ENCODE data around the gene STEAP2.
"Not testable (repeated sequence)": the region's sequence is repeated elsewhere in the genome, so short reads cannot be mapped to it uniquely, and the experiment has no call there.

Gene STEAP2

GRCh38 chr7:90238583-90238982 lies 27.0 kb downstream of the STEAP2 start:
- DNase-seq, result no peak

GRCh38 chr7:90239050-90239449 lies 27.5 kb downstream of the STEAP2 start:
- DNase-seq, result no peak

DNA sequence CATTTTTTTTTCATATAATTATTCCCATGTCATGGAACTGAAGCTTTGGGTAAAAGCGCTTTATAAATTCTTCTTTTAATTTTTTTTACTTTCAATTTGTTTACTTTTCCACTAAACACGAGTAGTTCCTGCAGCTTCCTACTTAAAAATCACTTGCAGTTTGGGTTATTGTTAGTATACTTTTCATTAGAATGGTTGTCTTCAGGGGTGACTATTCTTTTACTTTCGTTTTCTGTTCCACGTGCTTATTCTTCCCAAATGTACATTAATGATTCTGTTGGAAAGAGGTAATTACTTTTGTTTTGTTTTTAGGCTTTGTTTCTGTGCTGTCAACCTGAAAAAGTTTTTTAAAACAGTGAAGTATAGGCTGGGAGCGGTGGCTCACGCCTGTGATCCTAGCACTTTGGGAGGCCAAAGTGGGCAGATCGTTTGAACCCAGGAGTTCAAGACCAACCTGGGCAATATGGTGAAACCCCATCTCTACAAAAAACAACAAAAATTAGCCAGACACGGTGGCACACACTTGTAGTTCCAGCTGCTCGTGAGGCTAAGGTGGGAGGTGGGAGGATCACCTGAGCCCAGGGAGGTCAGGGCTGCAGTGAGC lies 28.2 kb downstream of the STEAP2 start:
- no peak for DNase-seq

GRCh38 chr7:90242369-90243168 lies 31.0 kb downstream of the STEAP2 start:
- DNase-seq, result no peak

GRCh38 chr7:90243556-90243955 lies 32.0 kb downstream of the STEAP2 start:
- DNase-seq, result no peak

- DNase-seq, result no peak
These were observed 33.0 kb downstream of the STEAP2 start for GRCh38 chr7:90244565-90244908.

GRCh38 chr7:90244909-90245851 lies 33.6 kb downstream of the STEAP2 start, which contains the start of gene CFAP69:
TSS of gene CFAP69 (plus strand) at chr7:90245174. CDS start at chr7:90245425, 251 bp downstream.
- DNase-seq, result peak; percentile 76 to 87 (median 81)

DNA sequence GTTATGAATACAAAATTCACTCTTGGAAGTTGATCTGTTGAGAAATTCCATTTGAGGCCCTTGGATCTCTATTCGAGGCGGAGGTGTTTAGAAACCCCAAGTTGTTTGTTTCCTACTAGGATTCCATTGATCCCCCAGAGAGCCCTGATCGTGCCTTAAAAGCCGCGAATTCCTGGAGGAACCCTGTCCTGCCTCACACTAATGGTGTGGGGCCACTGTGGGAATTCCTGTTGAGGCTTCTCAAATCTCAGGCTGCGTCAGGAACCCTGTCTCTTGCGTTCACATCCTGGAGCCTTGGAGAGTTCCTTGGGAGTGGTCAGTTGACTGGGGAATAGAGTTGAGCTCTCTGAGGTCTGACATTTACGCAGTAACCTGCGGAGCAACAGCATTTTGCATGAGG lies 34.6 kb downstream of the STEAP2 start:
- DNase-seq, result no peak

DNA sequence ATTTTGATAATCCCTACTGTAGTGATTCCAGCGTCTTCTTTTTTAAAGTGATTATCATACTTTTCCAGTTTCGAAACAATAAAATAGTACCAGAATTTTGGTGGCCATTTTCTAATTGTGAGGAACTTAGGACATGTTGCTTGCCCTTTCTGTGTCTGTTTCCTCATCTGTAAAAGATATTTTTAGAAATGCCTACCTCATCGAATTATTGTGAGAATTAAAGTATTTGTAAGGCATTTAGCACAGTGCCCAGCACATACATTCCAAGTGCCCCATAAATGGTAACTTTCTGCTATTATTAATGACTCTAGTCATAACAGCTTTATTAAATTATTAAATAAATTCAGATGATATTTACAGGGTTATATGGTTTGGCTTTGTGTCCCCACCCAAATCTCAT lies 37.2 kb downstream of the STEAP2 start:
- DNase-seq, result no peak

GRCh38 chr7:90250601-90251303 lies 39.2 kb downstream of the STEAP2 start:
- no peak for DNase-seq

DNA sequence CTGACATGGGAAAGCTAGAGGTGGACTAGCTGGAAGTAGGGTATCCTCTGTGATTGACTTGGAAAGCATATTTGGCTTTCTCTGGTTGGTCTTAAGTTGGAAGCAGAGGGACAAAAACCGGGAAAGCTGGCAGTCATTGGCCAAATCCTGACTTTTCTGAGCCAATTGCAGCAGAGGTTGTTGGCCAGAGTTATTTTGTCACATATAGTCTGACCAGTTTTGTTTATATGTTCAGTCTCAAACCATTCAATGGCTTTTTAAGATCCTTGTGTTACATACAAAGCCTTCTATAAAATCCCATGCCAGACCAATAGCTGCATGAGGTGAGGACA lies 39.7 kb downstream of the STEAP2 start:
- DNase-seq, result no peak

DNA sequence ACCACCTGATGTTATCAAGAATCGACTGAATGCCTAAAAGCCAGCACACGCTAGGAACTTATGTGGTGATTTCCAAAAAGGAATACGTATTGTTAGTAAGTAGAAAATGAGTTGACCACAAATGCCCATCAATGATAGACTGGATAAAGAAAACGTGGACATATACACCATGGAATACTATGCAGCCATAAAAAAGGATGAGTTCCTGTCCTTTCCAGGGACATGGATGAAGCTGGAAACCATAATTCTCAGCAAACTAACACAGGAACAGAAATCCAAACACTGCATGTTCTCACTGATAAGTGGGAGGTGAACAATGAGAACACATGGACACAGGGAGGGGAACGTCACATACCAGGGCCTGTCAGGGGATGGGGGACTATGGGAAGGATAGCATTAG lies 44.5 kb downstream of the STEAP2 start:
- DNase-seq, result not testable (repeated sequence)

DNA sequence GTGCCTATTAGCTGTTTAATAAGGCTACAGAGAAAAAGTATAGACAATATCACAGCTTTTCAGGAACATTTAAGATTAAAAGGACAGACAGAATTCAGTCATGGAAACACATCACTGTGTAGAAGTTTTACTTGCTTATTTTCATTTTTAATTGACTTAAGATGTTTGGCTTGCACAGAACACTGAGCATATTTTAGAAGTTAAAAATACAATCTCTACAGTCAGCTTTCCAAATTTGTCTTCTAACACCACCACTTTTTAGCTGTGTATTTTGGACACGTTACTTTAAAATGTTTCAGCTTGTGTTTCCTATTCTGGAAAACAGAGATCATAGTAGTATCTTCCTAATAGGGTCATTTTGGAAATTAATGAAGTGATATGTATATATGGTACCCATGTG lies 45.2 kb downstream of the STEAP2 start:
- DNase-seq, result no peak

- DNase-seq, result no peak
These were observed 49.9 kb downstream of the STEAP2 start for GRCh38 chr7:90261441-90261840.

DNA sequence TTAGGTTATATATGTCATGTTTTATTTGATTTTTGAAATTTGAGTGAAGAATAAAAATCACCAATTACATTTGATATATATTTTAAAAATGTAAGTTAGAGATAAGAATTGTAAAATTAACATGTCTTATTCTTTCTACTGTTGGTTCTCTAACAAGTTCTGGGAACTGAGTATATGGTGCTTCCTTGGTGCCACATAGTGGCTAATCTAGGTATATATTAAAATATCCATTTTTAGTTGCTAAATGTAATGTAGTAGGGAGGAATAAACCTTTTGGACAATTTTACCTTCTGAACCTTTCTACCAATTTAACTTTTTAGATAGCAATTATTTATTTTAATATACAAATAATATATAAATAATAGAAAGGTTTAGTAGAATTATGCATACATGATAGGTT lies 50.9 kb downstream of the STEAP2 start:
- DNase-seq, result no peak

- DNase-seq, result no peak
These were observed 55.3 kb downstream of the STEAP2 start for GRCh38 chr7:90266808-90267207.

DNA sequence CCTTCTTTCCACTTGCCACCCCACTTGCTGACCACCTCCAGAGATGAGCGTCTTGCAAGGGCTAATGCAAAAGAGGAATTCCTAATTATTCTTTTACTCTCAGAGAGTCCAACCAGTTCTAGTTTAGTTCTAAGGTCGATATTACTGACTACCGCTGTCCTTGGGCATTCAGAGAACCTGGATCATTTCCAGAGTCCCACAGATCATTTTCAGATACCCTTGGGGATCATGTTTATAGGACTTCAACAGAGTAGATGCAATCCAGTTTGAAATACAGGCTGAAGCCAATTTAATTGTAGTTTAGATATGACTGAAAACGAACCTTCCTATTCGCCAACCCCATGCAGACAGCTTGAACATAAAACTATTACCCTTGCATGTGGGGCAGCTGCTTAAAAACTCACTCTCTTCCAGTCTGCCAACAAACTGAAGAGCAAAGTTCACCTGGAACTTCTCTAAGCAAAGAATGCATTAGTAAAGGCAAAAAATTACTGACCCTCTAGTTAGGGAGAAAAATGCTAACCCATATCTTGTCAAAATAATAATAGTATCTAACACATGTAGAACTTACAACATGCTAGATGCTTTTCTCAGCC lies 55.8 kb downstream of the STEAP2 start:
- DNase-seq, result no peak

DNA sequence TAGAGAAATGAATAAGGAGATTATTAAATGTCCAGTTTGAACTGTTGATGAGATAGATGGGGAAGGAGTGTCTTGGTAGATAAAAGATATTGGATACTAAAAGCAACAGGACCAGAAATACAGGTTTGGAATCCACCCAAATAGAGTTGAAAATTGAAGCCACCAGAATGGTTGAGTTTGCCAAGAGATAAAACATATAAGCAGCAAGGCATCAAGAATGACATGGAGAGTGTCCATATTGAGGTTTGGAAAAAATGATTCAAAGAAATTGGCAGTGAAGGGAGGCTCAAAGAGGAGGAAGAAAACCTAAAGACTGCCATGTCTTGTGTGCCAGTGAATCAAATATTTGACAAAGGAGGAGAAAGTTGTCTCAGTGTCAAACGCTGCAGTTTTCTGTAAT lies 57.6 kb downstream of the STEAP2 start:
- DNase-seq, result no peak

GRCh38 chr7:90270431-90271178 lies 59.1 kb downstream of the STEAP2 start:
- DNase-seq, result no peak

- DNase-seq, result no peak
These were observed 60.2 kb downstream of the STEAP2 start for GRCh38 chr7:90271753-90272152.

DNA sequence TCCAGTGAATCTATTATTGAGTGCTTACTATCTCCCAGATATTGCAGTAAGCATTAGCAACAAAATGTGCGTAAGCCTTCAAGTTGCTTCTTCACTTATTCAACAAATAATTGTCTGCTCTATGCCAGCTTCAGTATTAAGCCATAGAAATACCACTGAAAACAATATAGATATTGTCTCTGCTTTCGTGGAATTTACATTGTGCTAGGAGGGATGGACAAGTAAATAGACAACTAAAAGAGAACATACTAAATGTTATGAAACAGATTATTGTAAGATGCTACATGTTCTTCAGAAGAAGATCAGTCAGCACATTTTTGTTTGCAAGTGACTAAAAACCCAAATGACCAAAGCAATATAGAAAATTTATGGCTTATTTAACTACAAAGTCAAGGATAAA lies 60.7 kb downstream of the STEAP2 start:
- DNase-seq, result no peak

DNA sequence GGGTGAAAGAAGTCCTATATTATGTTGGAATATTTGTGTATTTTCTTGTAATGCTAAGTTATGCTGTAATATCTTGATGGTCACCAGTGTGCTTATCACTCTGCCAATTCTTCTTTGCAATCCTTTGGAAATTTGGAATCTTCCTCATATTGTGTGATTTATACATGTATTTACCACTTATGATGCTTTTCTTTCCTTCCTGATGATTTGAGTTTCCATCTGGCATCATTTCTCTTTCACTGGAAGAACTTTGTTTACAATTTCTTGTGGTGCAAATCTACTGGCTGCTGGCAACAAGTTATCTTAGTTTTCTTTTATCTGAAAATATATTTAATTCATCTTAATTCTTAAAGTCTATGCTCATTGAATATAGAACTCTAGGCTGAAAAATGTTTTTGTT lies 62.6 kb downstream of the STEAP2 start:
- DNase-seq, result no peak

Measured in stimulated activated naive CD4-positive, alpha-beta T cell (primary cell).